Right renal pelvis (tissue), 4 donors: ENCODE results near the gene AVPR1A. TPM values are rescaled to one million over a fixed set of nuclear protein-coding genes. Genes with fewer than 3 reads are reported as not detected.
"Not testable (repeated sequence)": the region's sequence is repeated elsewhere in the genome, so short reads cannot be mapped to it uniquely, and the experiment has no call there.

Experiments used
- DNase-seq, 4 donors: peaks; one replicate each; pipeline ENCODE4 v3.0.0-alpha.2; 2013; ENCODE audit warnings: low read depth in 4 of 4, low spot score in 3 of 4, missing footprints in 1 of 4
- polyA plus RNA-seq, 4 donors: library from polyadenylated mRNA; unstranded; fragments of 120-200 nt; gene quantifications; one replicate each; pipeline ENCODE4 v1.2.1, GENCODE V29; 2013; ENCODE audit not compliant: insufficient read length in 4 of 4

The AVPR1A gene
- 10 to 100 TPM in 1 of 4 donors, 1 to 10 TPM in 3; 6.0 to 10.4 (median 6.6) TPM for polyA plus RNA-seq

DNA sequence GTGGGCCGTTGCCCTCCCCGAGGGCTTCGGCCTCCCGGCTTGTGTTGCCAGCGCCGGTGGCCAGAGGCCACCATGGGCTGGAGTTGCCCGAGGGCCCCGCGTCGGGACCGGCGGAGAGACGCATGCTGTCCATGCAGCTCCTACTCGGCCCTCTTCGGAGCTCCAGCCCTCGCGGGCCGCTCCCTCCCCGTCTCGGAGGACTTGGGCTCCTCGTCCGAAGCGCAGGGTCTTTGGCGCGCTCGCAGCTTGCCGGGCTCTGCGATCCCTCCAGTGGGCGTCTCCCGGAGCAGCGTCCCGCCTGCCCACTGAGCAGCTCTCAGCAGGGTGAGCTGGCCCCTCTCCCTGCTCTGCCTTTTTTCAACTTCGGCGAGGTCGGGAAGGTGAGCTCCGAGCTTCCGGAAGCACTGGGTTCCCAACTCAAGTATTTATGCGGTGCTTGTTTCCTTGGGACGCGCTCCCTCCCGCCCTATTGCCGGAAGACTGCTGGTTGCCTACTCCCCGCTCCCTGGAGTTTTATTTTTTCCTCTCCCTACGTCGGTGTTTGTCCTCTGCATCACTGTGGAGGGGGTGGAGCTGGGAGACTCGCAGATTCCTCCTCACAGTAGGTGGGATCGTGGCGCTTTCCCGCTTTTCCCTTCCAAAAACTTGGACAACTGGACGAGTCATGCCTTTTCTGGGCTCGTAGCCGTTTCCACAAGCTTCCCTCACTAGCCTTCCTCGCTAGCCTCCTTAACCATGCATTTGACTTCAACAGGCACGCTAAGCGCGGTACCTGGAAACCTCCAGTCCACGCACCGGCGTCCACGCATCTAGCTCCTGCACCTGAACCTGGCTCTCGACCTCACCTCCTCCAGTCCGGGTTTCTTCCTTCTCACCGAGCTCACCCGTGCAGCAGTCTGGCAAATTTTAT, at the start of gene AVPR1A:
Gene AVPR1A, minus strand, starts transcription at position 489 of the 910 bp plus-strand sequence. Its CDS starts 365 bp downstream, at position 124.
- peak in 1 of 4 donors; percentile 23 for DNase-seq

DNA sequence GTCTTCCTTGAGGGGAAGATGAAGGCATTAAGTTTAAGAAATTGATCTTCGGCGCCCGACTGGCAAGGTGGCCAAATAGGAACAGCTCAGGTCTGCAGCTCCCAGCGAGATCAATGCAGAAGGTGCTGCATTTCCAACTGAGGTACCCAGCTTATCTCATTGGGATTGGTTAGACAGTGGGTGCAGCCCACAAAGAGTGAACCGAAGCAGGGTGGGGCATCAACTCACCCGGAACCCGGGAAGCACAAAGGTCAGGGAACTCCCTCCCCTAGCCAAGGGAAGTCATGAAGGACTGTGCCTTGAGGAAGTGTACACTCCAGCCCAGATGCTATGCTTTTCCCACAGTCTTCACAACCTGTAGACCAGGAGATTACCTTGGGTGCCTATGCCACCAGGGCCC, 45.2 kb upstream of the AVPR1A start:
- DNase-seq: no peak

DNA sequence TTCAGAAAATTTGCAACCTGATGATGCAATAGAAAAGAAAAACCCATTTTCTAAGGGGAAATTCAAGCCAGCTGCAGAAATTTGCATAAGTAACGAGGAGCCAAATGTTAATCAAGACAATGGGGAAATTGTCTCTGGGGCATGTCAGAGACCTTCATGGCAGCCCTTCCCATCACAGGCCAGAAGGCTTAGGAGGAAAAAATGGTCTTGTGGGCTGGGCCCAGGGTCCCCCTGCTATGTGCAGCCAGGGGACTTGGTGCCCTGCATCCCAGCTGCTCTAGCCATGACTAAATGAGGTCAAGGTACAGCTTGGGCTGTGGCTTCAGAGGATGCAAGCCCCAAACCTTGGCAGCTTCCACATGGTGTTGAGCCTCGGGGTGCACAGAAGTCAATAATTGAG, 28.2 kb upstream of the AVPR1A start:
- DNase-seq: no peak

DNA sequence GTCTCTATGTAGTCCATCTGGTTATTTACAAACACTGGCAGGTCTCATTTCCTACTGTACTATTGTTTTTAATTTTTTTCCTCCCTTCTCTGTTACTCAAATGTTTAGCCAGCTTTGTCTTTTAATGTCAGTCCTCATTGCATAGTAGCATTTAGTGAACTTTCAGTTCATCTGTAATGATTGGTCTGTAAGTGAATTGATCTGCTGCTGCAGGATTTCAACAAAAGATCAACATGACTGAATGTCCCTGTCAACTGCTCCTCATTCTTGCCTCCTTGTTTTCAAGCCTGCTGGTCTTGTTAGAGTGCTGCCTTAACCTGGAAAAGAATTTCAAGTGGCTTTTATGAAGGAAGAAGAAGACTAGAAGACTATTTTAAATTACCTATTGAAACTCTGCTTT, 19.3 kb upstream of the AVPR1A start:
- DNase-seq: no peak

DNA sequence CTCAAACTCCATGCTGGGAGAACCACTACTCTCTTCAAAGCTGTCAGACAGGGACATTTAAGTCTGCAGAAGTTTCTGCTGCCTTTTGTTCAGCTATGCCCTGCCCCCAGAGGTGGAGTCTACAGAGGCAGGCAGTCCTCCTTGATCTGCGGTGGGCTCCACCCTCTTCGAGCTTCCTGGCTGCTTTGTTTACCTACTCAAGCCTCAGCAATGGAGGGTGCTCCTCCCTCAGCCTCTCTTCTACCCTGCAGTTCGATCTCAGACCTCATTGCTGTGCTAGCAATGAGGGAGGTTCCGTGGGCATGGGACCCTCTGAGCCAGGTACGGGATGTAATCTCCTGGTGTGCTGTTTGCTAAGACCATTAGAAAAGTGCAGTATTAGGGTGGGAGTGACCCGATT, 16.7 kb upstream of the AVPR1A start:
- DNase-seq: not testable (repeated sequence)

DNA sequence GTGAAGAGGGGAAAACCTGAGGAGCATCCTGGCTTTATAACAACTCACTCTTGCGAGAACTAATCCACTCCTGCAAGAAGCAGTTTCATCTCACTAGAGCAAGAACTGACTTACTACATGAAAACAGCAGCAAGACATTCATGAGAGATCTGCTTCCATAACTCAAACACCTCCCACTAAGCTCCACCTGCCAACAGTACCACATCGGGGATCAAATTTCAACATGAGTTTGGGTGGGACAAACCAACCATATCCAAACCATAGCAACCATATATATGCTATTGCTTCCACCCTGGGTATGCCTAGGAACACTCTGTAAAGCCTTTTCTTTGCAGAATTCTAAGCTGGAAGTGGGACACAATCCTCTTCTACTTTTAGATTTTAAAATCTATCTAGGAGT, 13.9 kb upstream of the AVPR1A start:
- peak in 1 of 4 donors; percentile 51 for DNase-seq

DNA sequence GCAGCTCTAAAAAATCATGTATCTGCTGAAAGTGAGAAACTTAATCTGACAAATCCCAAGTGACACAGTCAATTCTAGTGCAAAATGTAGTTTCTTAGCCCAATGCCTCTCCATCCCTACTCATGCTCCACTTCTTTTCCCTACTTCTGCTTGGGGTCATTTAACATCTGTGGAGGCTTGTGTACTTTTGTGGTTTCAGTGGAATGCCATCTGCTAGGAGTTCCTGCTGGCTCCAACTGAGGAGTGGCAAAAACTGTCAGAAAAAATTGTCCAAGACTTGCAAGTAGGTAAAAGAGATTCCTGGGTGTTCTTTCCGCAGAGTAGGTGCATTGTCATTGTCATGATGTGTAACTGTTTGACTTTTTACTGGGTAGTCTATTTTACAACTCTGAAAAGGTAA, 12.5 kb upstream of the AVPR1A start:
- no peak for DNase-seq

DNA sequence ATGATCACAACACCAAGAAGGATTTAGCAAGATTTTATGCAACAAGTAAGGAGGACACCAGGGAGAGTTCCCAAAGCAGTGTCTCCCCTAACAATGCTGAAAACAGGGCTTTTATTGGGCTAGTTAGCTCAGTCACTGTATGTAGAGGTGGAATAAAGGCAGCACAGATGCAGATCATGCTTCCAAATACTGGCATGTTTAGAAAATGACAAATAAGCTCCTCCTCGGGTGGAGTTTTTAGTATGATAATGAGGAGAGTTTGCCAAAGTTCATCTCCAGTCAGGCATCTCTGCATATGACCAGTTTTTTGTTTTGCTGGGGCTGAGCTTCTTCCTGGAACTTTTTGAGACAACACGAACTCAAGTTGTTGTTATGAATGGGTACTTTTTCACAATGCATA, 4.4 kb upstream of the AVPR1A start:
- DNase-seq: no peak

DNA sequence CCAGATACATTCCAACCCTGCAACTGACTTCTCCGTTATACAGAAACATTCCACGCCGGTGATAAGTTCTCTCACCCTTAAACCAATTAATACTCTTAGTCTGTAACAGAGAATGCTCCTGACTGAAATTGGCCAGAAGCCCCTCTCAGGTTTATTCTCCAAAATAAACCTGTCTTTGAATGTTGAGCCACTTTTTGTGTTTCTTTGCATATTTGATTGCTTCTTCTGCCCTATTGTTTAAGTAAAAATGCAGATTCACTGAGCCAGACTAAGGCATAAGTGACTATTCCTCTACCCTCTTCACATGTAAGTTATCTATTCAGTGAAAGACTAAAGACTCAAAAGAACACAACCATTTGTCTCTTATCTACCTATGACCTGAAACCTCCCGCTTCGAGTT, 3.6 kb upstream of the AVPR1A start:
- DNase-seq: no peak

DNA sequence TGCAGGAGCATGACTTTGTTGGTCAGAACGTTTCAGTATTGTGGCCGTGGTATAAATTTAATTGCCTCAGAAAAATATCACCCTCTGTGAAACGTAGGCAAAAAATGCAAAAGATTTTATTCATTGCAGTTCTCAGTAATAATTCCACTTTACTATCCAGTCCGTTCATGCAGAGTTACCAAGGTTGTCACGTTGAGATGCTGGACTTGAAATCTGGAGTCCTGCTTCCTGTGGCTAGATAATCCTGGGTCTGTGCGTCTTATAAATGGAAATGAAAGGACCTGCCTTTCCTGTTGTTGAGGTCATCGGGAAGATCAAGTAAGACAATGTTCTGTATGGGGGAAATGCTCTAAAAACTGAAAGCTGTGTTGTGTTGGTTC, 1.3 kb upstream of the AVPR1A start:
- DNase-seq: no peak

DNA sequence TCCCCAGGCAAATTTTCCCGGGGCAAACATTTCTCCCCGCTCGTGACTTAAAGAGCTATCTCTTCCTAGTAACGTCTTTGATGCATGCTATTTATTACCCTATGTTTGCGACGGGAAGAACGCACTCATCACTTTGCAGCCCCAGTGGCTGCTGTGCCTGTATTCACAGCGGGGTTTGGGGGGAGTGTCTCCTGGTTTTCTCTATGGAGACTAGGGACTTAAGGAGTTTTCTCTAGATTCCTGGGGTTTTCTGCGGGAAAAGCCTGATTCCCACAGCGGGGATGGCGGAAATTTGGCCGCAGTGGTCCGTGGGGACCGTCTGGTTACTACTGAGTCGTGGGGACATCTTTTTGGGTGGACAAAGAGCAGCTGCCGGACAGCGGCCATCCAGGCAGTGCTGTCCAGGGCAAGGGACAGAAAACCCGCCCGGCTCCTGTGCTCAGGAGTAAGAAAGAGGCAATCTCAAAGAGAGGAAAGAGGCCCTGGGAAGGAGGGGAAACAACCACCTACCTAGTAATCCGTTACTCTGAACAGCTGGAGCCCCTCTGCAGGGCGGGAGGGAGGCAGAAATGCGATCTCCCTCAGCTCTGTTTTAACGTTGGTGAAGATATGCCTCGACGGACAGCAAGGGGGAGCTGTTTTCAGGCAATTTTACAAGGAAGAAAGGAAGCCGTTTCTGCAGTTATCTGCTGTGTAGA, 771 bp upstream of the AVPR1A start:
- DNase-seq: peak in 3 of 4 donors; percentile 57 to 68 (median 65)

DNA sequence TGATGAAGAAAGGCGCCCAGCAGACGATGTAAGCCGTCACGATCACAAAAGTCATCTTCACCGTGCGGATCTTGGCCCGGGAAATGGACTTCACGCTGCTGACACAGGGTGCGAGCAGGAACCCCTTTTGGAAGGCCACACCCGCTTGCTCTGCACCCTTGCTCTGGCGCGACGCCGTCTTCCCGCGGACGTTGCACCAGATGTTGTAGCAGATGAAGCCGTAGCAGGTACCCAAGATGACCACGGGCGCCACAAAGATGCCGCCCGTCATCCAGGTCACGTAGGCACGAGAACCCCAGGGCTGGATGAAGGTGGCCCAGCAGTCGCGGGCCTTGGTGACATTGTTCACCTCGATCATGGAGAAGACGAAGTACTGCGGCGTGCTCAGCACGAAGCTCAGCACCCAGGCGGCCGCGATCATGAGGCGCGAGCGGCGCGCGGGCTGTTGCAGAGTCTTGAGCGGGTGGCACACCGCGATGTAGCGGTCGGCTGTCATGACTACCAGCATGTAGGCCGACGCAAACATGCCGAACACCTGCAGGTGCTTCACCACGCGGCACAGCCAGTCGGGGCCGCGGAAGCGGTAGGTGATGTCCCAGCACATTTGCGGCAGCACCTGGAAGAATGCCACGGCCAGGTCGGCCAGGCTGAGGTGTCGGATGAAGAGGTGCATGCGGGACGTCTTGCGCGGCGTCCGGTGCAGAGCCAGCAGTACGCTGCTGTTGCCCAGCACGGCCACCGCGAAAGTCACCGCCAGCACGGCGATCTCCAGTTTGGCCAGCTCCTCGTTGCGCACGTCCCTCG, 890 bp downstream of the AVPR1A start:
- peak in 1 of 4 donors; percentile 31 for DNase-seq

DNA sequence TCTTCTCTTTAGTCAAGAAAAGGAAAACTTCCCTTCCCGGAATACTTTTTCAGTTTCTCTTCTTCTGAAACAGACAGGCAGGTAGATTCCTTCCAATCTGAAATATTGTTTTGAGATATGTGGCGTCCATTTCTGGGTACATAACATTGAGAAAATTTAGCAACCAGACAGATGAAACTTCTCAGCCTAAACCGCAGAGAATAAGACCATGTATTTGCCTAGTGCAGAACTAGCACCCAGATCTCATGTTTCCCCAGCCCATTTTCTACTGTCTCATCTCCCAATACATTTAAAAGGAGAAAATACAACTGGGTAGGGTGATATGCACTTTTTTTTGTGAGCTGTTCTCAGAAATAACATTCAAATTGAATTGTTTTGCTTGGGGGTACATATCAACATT, 6.4 kb downstream of the AVPR1A start:
- DNase-seq: no peak

DNA sequence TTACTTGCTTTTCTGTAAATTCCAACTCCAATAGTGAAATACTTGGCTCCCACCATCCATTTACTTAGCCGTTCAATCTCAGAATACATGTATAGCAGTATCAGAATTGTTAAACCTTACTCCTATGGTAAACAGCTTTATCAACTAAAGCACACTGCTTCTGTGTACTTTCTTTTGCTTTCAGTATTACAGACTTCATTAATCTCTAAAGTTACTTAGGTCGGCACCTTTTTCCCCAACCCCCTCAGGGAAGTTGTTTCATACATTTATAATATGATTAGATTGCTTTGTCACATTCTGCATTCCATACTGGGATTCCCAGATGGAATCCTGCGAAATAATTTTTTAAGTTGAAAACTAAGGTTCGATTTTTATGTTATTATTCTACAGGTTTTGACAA, 12.5 kb downstream of the AVPR1A start:
- DNase-seq: no peak

DNA sequence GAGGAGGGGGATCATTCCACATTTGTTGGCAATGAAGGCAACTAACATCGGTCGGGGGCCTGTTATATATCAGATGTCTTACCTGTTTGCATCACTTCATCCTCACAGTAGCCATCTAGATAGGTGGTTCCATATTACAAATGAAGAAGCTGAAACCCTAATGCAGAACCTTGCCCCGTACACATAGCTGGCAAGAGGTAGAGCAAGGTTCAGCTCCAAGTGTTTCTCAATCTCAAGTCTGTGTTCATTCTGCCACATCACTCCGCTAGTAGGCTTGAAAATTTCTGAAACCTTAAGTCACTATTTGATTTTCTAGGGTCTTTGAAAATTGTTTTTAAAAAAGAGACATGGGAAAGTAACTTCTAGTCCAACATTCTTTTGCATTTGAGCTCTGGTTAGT, 17.0 kb downstream of the AVPR1A start:
- no peak for DNase-seq

DNA sequence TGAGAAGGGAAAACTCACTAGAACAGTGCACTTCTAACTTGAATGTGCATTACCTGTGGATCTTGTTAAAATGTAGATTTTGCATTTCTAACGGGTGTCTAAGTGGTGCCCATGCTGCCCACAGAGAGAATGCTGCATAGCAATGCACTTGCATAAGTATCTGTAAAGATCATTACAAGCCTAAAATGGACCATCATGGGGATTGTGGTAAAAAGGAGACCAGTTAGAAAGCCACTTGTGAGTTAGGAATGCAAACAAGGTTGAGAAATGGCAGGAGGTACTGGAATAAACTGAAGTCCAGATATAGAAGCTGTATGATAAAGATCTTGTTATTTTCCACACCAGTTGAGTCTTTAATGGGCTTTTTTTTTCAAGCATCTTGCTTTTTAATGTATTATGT, 18.8 kb downstream of the AVPR1A start:
- DNase-seq: no peak

DNA sequence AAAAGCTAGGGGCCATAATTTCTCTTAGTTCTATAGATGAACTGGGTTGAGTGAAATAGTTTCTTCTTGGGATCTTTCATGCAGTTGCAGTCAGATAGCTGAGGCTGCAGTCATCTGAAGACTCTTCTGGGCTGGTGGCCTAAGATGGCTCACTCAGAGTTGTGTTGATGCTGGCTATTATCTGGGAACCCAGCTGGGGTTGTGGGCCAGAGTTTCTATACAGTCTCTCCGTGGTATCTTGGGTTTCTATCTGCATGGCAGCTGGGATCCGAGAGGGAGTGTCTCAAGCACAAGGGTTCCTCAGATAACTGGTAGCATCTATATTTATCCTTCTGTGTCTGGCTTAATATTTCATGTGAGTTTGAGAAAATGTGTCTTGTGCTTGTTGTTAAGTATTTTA, 21.1 kb downstream of the AVPR1A start:
- DNase-seq: no peak

DNA sequence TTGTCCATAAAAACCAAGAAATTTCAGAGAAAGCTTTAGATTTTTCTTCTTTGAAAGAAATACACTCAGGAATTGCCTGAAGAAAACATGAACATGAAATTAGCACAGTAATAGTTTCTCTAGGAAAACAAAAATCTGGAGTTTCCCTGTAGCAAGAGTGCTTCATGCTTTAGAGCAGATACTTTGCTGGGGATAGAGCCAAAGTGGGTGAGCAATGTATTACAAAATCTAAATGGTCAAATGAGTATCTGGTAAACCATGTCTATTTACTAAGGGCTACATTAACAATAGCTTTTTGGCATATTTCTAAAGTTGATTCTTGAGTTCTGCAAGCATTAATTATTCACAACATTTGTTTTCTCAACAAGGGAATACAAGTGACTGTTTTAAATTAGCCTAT, 26.2 kb downstream of the AVPR1A start:
- no peak for DNase-seq

DNA sequence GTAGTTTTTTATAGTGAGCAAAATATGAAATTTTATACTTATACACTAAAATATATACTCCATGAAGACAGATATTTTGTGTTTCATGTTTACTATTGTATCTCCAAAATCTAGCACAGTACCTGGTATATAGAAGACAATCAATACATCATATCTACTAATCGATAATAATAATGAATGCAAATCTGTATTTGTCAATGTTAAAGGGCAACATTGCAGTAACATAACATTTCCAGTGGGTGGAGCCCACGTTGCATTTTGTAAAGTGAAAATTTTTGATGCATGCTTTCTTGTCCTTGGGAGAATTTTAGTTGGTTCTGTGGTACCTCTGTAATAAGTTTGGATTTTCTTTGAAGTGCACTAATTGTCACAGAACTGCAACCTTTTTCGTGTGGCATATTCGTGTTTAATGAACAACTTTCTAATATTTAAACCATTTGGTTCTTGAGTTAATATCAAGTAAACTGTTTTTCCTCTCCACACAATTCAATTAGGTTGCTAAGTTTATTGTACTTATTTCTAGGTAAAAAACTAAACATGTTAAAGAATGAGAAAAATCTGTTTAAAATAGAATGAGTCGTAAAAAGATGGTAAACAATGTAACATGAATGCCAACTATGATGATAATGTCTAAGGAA, 47.4 kb downstream of the AVPR1A start:
- no peak for DNase-seq

DNA sequence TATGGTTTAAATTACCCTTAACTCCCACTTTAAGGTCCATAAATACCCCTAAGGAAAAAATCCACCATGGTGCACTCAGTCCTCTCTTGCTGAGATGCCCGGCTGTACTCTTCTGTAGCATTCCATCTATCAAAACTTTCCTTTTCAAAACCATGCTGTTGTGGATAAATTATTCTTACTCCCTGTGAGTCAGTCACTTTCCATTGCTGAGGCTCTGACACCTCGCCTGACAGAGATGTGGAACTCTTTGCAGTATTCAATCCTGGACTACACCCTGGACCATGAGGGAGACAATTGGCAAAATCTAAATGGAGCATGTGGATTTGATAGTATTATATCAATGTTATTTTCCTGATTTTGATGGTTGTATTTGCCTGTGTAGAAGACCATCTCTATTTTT, 49.1 kb downstream of the AVPR1A start:
- no peak for DNase-seq

DNA sequence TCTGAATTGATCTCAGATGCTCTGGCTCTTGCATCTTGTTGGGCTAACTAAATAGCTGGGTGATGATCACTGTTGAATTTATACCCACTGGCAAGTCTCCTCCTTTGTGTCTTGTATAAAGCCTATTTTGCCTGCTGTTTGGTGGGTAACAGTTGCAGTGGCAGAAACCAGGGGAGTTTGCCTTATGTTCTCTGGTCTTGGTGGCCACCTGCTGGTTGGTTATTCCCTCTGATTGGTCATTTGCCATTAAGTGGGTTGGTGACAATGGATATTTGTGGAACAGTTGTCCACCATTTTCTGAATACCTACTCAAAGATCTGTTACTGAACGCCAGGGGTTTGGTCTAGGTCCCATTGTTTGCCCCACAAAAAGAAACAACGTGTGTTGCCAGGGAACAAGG, 52.1 kb downstream of the AVPR1A start:
- DNase-seq: no peak
